Mesothelial cell of epicardium (in vitro differentiated cells): ENCODE measurements around the gene TAF11L2. TPM values are rescaled to one million over a fixed set of nuclear protein-coding genes. Genes with fewer than 3 reads are reported as not detected.
A peak's percentile ranks its signal among the peaks of the same experiment; 100 is the strongest.
"Not testable (repeated sequence)": the region's sequence is repeated elsewhere in the genome, so short reads cannot be mapped to it uniquely, and the experiment has no call there.

Experiments used
- DNase-seq, 2 experiments: peaks; one replicate each; pipeline ENCODE4 v3.0.0; 2021; ENCODE audit warnings: low spot score in 2 of 2; ENCODE audit not compliant: unreplicated experiment in 2 of 2
- H3K27ac Mint-ChIP-seq: 2 replicates; pipeline ENCODE4 v1.8.0; 2021; ENCODE audit warnings: mixed read lengths
- H3K27me3 Mint-ChIP-seq: 2 replicates; pipeline ENCODE4 v1.8.0; 2021; ENCODE audit warnings: low read depth, mixed read lengths
- H3K36me3 Mint-ChIP-seq: 2 replicates; pipeline ENCODE4 v1.8.0; 2021; ENCODE audit warnings: mixed read lengths
- H3K4me1 Mint-ChIP-seq: 2 replicates; pipeline ENCODE4 v1.8.0; 2021; ENCODE audit warnings: mixed read lengths
- H3K4me3 Mint-ChIP-seq: 2 replicates; pipeline ENCODE4 v1.8.0; 2021; ENCODE audit warnings: mild to moderate bottlenecking, moderate library complexity, mixed read lengths
- H3K9me3 Mint-ChIP-seq: 2 replicates; pipeline ENCODE4 v1.8.0; 2021; ENCODE audit warnings: mixed read lengths
- CTCF ChIP-seq: fragments of 200-600 bp; sonication (generic); IDR thresholded peaks from one replicate; pipeline ENCODE4 v1.5.0; 2021; ENCODE audit warnings: antibody characterized with exemption; ENCODE audit not compliant: unreplicated experiment
- total RNA-seq: library from RNA; stranded (reverse); gene quantifications from 3 replicates; pipeline ENCODE4 v1.2.1, GENCODE V29; 2021

The TAF11L2 gene
- total RNA-seq, result not detected in 3 replicates

- not testable (repeated sequence) for H3K4me3 Mint-ChIP-seq, H3K36me3 Mint-ChIP-seq, H3K27ac Mint-ChIP-seq, DNase-seq, H3K27me3 Mint-ChIP-seq, H3K4me1 Mint-ChIP-seq
- peaks cover 11% of the 10 kb centered on the region for H3K9me3 Mint-ChIP-seq
Measured at GRCh38 chr5:17497931-17498330, at the start of gene TAF11L2. TSS of gene TAF11L2 (plus strand) at chr5:17498231.

GRCh38 chr5:17448877-17449276 is 49.2 kb upstream of the TAF11L2 start:
- peaks cover 17% of the 10 kb centered on the region for H3K9me3 Mint-ChIP-seq
- TF ChIP-seq CTCF, result no peak
- no peaks in the 10 kb centered on the region for H3K27me3 Mint-ChIP-seq
- H3K4me3 Mint-ChIP-seq, result no peak overlapping the region
- no peak for DNase-seq
- H3K27ac Mint-ChIP-seq, result no peak overlapping the region
- H3K4me1 Mint-ChIP-seq, result peaks cover 20% of the 10 kb centered on the region
- H3K36me3 Mint-ChIP-seq, result no peaks in the 10 kb centered on the region

GRCh38 chr5:17452936-17453335 is 45.1 kb upstream of the TAF11L2 start:
- peak overlapping the region; percentile 18 for H3K27ac Mint-ChIP-seq

GRCh38 chr5:17455942-17456341 is 42.1 kb upstream of the TAF11L2 start:
- Mint-ChIP-seq H3K9me3 (peaks cover 37% of the 10 kb centered on the region), H3K27me3 (no peaks in the 10 kb centered on the region), H3K27ac (no peak overlapping the region), H3K4me1 (peaks cover 20% of the 10 kb centered on the region), H3K4me3 (no peak overlapping the region), H3K36me3 (peaks cover 3% of the 10 kb centered on the region)
- no peak for DNase-seq
- no peak for TF ChIP-seq CTCF

More at GRCh38 chr5:17452936-17453335, 45.1 kb upstream of the TAF11L2 start:
- Mint-ChIP-seq H3K36me3 (no peaks in the 10 kb centered on the region), H3K4me3 (no peak overlapping the region), H3K27me3 (no peaks in the 10 kb centered on the region), H3K4me1 (peaks cover 25% of the 10 kb centered on the region), H3K9me3 (peaks cover 23% of the 10 kb centered on the region)
- no peak for DNase-seq
- TF ChIP-seq CTCF, result no peak

GRCh38 chr5:17461793-17462192 is 36.2 kb upstream of the TAF11L2 start:
- H3K9me3 Mint-ChIP-seq, result peaks cover 41% of the 10 kb centered on the region
- H3K27me3 Mint-ChIP-seq, result no peaks in the 10 kb centered on the region
- H3K36me3 Mint-ChIP-seq, result peaks cover 13% of the 10 kb centered on the region
- H3K4me3 Mint-ChIP-seq, result no peak overlapping the region
- TF ChIP-seq CTCF, result no peak
- no peaks in the 10 kb centered on the region for H3K4me1 Mint-ChIP-seq
- no peak for DNase-seq
- H3K27ac Mint-ChIP-seq, result no peak overlapping the region

GRCh38 chr5:17463653-17464052 is 34.4 kb upstream of the TAF11L2 start:
- Mint-ChIP-seq H3K9me3 (peaks cover 49% of the 10 kb centered on the region), H3K27ac (no peak overlapping the region)

More at GRCh38 chr5:17463653-17464052, 34.4 kb upstream of the TAF11L2 start:
- no peak for DNase-seq
- H3K4me1 Mint-ChIP-seq, result no peaks in the 10 kb centered on the region
- no peaks in the 10 kb centered on the region for H3K27me3 Mint-ChIP-seq
- no peak overlapping the region for H3K4me3 Mint-ChIP-seq
- no peak for TF ChIP-seq CTCF
- peaks cover 10% of the 10 kb centered on the region for H3K36me3 Mint-ChIP-seq
